GM18951 (cell line): ENCODE measurements around the gene ZC3H13.
"Not testable (repeated sequence)": the region's sequence is repeated elsewhere in the genome, so short reads cannot be mapped to it uniquely, and the experiment has no call there.

ENCODE experiments used
- POLR2A ChIP-seq: IDR thresholded peaks from 4 replicates; pipeline ENCODE4 v1.6.1; 2011; ENCODE audit warnings: mild to moderate bottlenecking; ENCODE audit not compliant: insufficient read length, insufficient read depth; ENCODE audit errors: extremely low read depth
- in situ Hi-C: fragments of 300-500 bp; cut with MboI; formaldehyde crosslinking; loops from one replicate; pipeline ENCODE4 v1.12.0; 2022; ENCODE audit warnings: low sequenced_read_pairs, mixed read lengths, inconsistent platforms; ENCODE audit not compliant: unreplicated experiment

Gene ZC3H13

DNA sequence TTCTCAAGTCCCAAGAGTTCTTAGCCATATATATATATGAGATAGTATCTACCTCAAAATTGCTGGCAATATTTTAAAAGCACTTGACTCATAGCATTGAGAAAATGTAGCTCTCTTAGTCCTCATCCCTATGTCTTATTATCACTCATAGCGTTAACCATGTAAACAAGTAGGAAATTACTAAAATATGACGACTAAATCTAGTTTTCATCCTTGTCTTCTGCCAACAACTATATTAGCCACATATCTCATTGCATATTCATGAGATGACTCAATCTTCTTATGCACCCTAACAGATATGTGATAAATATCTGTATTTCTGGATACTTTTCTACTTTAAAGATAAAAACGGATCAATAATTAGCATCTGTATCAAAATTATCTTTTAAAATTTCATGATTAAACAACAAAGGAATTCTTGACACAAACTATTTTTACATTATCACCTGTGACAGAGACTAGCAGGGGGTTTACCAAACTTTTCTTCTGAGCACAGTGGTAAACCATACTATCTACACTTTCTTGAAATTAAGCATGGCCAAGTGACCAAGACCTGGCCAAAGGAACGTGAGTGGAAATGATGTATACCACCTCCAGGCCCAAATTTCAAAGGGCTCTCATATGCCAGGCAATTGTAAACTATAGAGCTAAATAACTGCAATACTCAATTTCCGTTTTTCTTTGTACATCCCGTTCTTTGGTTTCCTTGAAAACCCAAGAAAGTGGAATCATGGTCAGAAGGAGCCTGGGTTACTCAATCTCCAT is 45.7 kb downstream of the ZC3H13 start:
- in situ Hi-C loops, result no loop called here
- no peak for TF ChIP-seq POLR2A

DNA sequence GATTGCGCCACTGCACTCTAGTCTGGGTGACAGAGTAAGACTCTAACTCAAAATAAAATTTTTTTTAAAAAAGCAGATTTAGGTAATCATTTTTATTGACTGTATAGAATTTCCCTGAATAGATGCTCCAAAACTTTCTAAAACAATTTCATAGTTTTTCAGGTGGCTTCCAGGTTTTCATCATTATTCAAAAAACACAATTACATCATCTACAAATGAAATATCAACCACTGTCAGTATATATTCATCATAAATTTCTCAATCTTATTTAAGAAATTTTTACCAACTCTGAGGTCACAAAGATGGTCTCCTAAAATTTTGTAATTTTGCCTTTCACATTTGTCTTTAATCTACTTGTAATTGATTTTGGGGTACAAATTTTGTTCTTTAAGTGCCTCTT is 48.1 kb downstream of the ZC3H13 start:
- in situ Hi-C loops, result no loop called here
- no peak for TF ChIP-seq POLR2A

DNA sequence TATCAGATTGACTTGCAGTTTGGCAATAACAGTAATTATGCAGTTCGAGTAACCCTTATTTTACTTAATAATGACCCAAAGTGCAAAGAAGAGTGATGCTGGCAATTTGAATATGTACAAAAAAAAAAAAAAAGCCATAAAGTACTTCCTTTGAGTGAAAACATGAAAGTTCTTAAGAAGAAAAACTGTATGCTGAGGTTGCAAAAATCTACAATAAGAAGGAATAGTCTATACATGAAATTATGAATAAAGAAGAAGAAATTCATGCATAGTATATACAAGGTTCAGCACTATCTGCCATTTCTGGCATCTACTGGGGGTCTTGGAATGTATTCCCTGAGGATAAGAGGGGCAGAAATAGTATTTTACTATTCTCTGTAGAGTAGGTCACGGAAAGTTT is 55.9 kb downstream of the ZC3H13 start:
- in situ Hi-C loops, result no loop called here
- no peak for TF ChIP-seq POLR2A

DNA sequence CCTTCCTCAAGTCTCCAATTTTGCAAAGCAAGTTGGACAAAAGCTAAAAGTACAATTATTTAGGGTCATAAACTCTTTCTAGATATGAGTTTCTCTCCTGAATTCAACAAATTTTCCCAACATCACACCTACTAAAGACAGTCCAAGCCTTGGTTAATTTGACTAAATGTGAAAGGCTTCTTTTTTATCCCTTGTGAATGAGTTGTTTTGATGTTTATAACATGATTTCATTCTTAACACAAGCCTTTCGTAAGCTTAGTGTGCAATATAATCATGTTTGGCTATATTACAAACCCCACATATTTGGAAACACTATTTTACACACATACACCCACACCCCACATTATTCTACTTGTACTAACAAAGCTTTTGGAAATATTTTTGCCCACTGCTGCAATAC is 57.3 kb downstream of the ZC3H13 start:
- in situ Hi-C loops, result no loop called here
- no peak for TF ChIP-seq POLR2A

DNA sequence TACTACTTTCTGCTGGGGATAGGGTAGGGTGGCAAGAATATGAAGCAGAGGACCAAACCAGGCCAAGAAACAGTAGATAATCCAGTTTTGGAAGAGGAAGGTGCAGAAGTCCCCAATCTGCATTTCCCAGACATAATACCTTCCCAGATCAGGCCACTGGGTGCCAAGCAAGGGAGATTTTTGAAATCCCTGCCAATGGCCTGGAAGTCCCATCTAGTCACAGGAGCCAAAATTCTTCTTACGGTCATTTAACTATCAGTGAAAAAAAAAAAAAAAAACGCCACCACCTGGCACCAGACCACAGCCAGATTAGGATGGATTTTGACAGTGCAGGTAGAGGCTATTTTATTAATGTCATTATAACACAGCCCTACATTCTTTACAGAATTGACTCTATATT is 57.8 kb downstream of the ZC3H13 start:
- in situ Hi-C loops, result no loop called here
- no peak for TF ChIP-seq POLR2A

DNA sequence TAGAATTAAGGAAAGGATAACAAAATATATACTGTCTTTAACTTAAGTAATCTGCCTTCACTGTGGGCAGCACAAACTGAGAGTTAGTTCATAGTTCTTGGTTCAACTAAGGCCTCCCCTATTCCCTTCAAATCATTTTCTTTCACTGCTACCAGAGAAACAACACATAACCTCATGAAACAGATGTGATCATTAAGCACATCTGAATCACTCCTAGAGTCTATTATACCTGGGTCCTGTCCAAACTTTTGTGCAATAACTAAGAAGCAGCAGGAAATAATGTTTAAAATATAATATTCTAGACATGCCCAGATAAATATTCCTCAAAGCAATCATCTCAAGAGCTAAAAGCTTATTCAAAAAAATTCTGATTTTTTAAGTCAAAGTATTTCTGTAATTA is 62.9 kb downstream of the ZC3H13 start:
- in situ Hi-C loops, result no loop called here

DNA sequence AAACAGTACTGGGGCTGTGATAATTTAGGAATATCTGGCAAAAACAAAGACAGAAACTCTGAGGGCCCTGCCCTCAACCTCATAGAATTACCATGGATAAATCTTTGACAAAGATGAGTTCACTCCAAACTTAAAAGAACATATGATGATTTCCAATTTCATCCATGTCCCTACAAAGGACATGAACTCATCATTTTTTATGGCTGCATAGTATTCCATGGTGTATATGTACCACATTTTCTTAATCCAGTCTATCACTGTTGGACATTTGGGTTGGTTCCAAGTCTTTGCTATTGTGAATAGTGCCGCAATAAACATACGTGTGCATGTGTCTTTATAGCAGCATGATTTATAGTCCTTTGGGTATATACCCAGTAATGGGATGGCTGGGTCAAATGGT is 71.4 kb downstream of the ZC3H13 start:
- in situ Hi-C loops, result not testable (repeated sequence)

More for the DNA sequence above, 62.9 kb downstream of the ZC3H13 start:
- no peak for TF ChIP-seq POLR2A

DNA sequence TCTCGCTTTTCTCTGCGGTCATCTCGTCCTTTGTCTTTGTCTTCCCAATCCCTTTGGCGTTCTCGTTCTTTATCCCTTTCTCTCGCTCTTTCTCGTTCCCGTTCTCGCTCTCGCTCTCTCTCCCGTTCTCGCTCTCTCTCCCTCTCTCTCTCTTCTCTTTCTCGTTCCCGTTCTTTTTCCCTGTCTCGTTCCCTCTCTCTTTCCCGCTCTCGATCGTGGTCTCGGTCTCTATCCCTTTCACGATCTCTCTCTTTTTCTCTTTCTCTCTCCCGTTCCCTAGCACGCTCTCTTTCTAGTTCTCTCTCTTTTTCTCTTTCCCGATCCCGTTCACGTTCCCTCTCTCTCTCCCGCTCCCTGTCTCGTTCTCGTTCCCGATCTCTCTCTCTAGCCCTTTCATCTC is 77.2 kb downstream of the ZC3H13 start:
- TF ChIP-seq POLR2A, result no peak
- in situ Hi-C loops, result no loop called here

DNA sequence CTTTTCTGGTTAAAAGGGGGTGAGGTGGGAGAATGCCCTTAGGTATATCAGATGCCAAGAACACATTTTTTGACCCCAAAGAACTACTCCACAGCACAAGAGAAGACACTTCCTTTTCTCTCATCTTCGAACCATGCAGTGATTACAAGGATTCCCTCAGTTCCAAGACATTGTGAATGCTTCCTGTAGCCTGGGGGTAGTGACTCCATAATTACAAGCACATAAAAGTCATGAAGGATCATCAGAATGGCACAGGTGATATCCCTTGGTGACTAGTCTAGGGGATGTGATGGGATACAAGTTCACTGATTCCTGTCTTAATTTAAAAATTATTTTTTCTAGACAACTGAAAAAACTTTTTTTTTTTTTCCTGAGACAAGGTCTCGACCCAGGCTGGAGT is 78.0 kb downstream of the ZC3H13 start:
- in situ Hi-C loops, result no loop called here

DNA sequence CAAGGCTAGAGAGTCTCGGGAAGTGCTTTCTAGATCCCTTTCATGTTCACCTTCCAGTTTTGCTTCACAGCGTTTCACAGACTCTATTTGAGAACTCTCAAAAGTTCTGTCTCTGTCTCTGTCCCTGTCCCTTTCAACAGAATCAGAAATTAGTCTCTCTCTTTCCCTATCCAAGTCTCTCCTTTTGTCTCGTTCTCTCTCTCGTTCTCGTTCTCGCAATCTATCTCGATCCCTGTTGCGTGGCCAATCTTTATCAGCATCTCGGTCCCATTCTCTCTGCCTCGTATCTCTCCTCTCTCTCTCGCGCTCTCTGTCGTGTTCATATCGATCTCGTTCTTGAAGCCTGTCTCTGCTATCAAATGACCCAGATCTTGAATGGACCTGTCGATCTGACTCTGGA is 85.0 kb downstream of the ZC3H13 start:
- in situ Hi-C loops, result no loop called here
- TF ChIP-seq POLR2A, result no peak

More for the DNA sequence above, 78.0 kb downstream of the ZC3H13 start:
- TF ChIP-seq POLR2A, result no peak

DNA sequence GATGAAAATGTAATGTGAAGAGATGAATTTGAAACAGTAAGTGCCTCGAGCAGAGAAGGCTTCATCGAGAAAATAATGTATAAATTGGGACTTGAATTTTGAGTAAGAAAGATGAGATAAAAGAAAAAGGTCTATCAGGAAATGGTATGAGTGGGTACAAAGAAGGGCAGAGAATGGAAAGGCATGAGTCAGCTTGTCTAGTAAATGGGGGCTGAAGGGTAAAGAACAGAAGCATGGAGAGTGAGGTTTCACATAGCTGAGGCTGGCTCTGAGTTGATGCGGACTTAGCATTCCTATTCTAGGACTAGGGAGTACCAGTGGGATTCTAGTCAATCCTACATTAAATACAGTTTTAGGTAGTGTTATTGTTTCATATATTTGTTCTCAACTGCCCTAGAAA is 85.8 kb downstream of the ZC3H13 start:
- in situ Hi-C loops, result no loop called here

DNA sequence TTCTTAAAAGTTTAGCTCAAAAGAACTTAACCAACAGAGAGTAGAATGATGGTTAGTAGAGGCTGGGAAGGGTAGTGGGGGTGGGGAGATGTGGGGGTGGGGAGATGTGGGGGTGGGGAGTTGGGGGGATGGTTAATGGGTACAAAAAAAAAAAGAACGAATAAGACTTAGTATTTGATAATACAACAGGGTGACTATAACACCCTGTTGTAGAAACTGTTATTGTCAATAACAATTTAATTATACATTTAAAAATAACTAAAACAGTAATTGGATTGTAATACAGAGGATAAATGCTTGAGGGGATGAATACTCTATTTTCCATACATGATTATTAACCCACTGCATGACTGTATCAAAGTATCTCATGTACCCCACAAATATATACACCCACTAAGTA is 91.1 kb downstream of the ZC3H13 start:
- no peak for TF ChIP-seq POLR2A
- in situ Hi-C loops, result no loop called here

More for the DNA sequence above, 85.8 kb downstream of the ZC3H13 start:
- TF ChIP-seq POLR2A, result no peak

DNA sequence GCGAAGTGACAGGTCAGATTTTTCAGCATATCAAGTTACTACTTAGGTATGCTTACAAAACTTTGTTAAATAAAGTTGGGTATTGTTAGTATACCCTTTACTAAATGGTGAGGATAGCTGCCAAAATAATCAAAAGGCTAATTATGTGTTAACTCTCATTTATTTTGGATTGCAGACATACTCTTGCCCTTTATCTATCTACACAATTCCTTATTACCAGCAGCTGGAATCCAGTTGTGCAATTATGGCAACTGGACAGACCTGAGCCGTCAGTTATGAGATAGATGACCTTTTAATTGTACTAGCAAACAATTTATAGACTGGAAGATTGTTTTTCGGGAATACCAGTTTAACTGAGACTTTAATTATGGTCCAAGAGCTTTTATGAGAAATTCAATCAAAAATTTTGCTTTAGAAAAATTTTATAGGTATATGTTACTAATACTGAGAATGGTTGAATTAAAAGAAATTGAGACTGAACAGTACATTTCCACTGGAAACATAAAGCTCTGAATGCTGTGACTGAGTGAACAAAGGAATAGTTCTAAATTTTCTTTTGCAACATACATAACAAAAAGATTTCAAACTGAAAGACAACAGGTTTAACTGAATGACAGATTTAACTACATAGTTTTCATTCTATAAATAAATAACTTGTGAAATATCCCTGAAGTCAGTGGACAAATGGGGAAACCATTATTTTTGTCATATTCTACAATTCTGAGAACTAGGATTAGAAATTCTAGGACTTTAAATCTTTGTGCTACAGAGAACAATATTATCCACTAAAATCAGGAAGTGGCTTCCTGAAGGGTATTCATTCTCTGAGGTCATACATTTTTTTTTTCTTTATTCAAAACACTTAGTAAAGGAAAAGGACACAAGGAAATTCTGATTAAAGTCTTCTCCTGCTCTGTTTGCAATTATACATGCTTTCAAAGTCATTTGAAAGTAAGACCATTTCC is 97.4 kb downstream of the ZC3H13 start:
- no peak for TF ChIP-seq POLR2A
- in situ Hi-C loops, result no loop called here

DNA sequence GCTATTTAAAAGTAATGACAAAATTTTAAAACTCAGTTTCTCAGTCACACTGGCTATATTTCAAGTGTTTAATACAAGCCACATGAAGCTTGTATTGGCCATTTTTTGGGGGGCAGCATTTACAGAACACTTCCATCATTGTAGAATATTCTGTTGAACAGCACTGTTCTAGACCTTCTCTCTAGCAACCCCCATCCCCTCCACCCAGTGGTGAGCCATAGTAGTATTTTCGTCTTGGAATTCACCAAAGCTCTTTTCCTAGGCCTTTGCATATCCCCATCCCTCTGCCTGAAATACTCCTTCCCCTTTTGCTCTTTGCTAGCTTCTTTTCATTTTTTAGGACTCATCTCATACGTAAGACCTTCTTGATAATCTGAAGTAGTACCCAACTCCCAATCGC is 99.5 kb downstream of the ZC3H13 start:
- TF ChIP-seq POLR2A, result no peak
- in situ Hi-C loops, result no loop called here
